Omental fat pad (tissue), 4 donors: ENCODE data around the gene SPATA6L. TPM values are rescaled to one million over a fixed set of nuclear protein-coding genes. Genes with fewer than 3 reads are reported as not detected.

Experiments used
- ATAC-seq: fragments of 150-250 bp; one replicate; pipeline ENCODE4 v1.9.1; 2016; ENCODE audit warnings: mild to moderate bottlenecking, moderate library complexity; ENCODE audit not compliant: low FRiP score
- DNase-seq: peaks from one replicate; pipeline ENCODE4 v3.0.0-alpha.2; 2019; ENCODE audit warnings: low spot score
- CTCF ChIP-seq, 3 donors: fragments of 450-650 bp; IDR thresholded peaks; one replicate each; pipeline ENCODE4 v1.5.1; 2016 to 2017; ENCODE audit warnings: antibody characterized with exemption in 3 of 3, mild to moderate bottlenecking in 3 of 3, moderate library complexity in 2 of 3
- total RNA-seq, 4 donors: library from RNA; depleted of rRNA; stranded (reverse); fragments of >200 nt; gene quantifications; one replicate each; pipeline ENCODE4 v1.1.0, GENCODE V29; 2016

The SPATA6L gene
- total RNA-seq, 4 donors from 2014 or later, result 1.3 to 5.5 (median 2.6) TPM

- ATAC-seq, result no peak
- no peak for DNase-seq
- TF ChIP-seq CTCF (IDR thresholded peaks at IDR 0.05), result no peak
Measured at GRCh38 chr9:4550777-4551484, 115.3 kb downstream of the SPATA6L start.

GRCh38 chr9:4549751-4550295, 116.5 kb downstream of the SPATA6L start:
- DNase-seq (no peak), ATAC-seq (no peak)
- no peak for TF ChIP-seq CTCF (IDR thresholded peaks at IDR 0.05)

DNA sequence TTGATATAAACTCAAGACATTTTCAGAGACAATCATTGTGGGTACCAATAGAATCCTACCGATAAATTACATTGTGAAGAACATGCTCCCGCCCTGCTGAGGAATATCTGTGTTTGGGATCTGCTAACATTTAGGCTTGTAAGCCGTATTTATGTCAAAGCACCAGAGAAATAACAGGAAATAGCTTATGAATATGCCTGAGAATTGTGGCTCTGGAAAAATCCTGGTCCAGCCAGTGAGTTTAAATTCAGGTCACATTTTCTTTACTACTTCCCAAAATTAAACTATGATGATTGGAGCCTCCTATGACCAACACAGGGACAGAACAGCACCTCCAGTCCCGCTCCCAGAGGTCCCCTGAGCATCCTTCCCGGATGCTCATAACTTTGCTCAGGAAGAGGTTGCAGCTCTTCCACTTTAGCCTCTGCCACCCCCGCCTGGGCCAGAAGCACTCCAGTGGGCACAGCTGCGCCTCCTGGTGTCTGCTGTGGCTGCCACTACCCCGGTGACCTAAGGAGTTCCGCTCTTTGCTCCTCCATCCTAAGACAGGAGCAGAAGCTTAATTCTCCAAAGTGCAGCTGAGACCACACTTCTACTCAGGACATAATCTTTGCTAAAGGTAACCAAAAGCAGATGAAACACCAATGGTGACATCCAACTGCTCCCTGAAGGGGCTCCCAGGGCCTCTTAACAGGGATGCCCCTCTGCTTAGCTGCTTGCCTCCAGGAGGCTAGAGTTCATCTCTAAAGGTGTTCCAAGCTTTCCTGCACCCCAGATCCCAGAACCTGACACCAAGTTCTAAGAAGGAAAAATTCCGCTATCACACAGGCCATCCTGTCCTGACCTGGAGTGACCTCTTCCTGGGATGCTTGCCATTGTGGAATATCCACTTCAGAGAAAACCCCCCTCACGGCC, 117.2 kb downstream of the SPATA6L start:
- no peak for TF ChIP-seq CTCF (IDR thresholded peaks at IDR 0.05)
- DNase-seq (no peak), ATAC-seq (no peak)

Other genes starting within 250 kb of the SPATA6L start
- 10 to 100 TPM in 1 of 4 donors, 1 to 10 TPM in 3; 1.8 to 12.3 (median 5.6) TPM for gene SLC1A1, start 176.0 kb downstream of the SPATA6L start, total RNA-seq
- gene PLPP6, start 4.2 kb downstream of the SPATA6L start, total RNA-seq, result 1 to 10 TPM; 3.4 to 6.0 (median 5.3) TPM
- 10 to 100 TPM; 26.3 to 46.1 (median 31.2) TPM for gene CDC37L1, start 13.1 kb upstream of the SPATA6L start, total RNA-seq
- gene AK3, start 74.7 kb upstream of the SPATA6L start, total RNA-seq, result 10 to 100 TPM; 77.6 to 99.4 (median 88.6) TPM
- gene RCL1, start 126.5 kb upstream of the SPATA6L start, total RNA-seq, result 10 to 100 TPM; 54.1 to 97.3 (median 88.8) TPM